Measurements from ENCODE around the gene ZNF8.

DNA sequence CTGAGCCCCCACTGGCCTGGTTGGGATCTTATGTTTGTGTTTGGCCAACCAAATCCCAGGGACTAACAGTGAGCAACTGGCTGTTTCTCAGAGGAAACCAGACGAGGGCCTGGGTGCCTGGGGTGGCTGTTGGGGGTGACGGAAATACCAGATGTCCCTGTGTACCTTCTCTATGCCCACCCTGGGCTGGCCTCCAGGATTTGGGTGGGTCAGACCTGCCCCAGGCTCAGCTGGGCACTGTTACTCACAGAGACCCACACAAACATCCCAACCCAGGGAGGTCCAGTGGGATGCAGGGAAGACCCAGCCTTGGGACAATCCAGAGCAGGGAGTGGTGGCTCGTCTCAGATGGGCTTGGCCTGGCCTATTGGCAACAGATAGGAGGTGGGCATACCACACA is 56.9 kb downstream of the ZNF8 start:
- TF ChIP-seq, protein P1, sequence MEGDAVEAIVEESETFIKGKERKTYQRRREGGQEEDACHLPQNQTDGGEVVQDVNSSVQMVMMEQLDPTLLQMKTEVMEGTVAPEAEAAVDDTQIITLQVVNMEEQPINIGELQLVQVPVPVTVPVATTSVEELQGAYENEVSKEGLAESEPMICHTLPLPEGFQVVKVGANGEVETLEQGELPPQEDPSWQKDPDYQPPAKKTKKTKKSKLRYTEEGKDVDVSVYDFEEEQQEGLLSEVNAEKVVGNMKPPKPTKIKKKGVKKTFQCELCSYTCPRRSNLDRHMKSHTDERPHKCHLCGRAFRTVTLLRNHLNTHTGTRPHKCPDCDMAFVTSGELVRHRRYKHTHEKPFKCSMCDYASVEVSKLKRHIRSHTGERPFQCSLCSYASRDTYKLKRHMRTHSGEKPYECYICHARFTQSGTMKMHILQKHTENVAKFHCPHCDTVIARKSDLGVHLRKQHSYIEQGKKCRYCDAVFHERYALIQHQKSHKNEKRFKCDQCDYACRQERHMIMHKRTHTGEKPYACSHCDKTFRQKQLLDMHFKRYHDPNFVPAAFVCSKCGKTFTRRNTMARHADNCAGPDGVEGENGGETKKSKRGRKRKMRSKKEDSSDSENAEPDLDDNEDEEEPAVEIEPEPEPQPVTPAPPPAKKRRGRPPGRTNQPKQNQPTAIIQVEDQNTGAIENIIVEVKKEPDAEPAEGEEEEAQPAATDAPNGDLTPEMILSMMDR (conservative IDR thresholded peaks at IDR 0.05), result no peak
- no peak for TF ChIP-seq ZFX (IDR thresholded peaks at IDR 0.05)

Measured in C4-2B (cell line).